ENCODE results near the gene TAF8.

DNA sequence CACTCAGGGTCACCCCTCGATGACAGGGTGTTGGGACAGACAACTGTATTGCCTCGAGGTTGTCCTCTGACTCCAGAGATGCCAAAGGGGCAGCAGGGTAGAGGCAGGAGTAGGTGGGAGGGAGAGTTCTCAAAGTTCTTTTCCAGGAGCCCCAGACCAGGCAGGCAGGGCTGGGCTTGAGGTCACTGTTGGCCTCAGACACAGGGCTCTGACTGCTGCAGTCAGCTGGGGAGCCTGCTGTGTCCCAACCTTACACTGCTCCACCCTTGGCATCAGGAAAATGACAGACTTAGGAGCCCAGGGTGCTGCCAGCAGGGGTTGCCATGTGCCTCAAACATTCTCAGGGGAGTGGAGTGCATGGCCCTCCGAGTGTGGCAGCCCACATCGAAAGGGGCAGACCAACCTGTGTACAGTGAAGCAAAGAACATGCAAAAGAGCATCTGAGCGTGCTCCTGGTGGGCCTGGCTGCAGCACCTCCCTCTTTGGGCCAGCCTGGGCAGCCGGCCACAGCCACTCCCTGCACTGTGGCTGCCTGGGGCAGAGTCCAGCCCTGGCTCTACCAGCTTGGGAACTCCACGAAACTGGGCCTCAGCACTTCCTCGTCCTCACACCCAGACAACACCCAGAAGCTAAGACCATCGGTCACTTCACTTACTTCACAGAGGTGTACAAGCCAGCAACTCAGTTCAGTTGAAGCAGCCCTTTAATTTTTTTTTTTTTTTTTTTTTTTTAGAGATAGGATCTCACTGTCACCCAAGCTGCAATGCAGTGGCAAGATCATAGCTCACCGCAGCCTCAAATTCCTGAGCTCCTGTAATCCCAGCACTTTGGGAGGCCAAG, 68.1 kb downstream of the TAF8 start:
- TF ChIP-seq, protein P1, sequence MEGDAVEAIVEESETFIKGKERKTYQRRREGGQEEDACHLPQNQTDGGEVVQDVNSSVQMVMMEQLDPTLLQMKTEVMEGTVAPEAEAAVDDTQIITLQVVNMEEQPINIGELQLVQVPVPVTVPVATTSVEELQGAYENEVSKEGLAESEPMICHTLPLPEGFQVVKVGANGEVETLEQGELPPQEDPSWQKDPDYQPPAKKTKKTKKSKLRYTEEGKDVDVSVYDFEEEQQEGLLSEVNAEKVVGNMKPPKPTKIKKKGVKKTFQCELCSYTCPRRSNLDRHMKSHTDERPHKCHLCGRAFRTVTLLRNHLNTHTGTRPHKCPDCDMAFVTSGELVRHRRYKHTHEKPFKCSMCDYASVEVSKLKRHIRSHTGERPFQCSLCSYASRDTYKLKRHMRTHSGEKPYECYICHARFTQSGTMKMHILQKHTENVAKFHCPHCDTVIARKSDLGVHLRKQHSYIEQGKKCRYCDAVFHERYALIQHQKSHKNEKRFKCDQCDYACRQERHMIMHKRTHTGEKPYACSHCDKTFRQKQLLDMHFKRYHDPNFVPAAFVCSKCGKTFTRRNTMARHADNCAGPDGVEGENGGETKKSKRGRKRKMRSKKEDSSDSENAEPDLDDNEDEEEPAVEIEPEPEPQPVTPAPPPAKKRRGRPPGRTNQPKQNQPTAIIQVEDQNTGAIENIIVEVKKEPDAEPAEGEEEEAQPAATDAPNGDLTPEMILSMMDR (IDR thresholded peaks at IDR 0.05), result no peak
- TF ChIP-seq POLR2AphosphoS5 (IDR thresholded peaks at IDR 0.05), result peak in 2 of 3 donors; percentile 85 to 86

Measured in stomach (tissue), 4 donors.